Activated CD4-positive, alpha-beta T cell treated with anti-CD3 and anti-CD28 coated beads, Interleukin-2, Interleukin-4, amounts not matched to agents 100 ng/mL and 50 ng/mL, durations not matched to agents 16 hours and 8 hours (primary cell): ENCODE data around the gene MAPK1.
"Not testable (repeated sequence)": the region's sequence is repeated elsewhere in the genome, so short reads cannot be mapped to it uniquely, and the experiment has no call there.

Experiments
- DNase-seq: peaks from one replicate; pipeline ENCODE4 v3.0.0-alpha.2; 2020; ENCODE audit warnings: low spot score

The MAPK1 gene

GRCh38 chr22:21790849-21791610 is 76.4 kb downstream of the MAPK1 start:
- not testable (repeated sequence) for DNase-seq

- DNase-seq, result no peak
These were observed 77.1 kb downstream of the MAPK1 start for GRCh38 chr22:21790359-21790758.

- DNase-seq, result not testable (repeated sequence)
These were observed 79.9 kb downstream of the MAPK1 start for GRCh38 chr22:21787565-21787964.

GRCh38 chr22:21780259-21780658 is 87.2 kb downstream of the MAPK1 start:
- no peak for DNase-seq

- DNase-seq, result no peak
These were observed 88.0 kb downstream of the MAPK1 start for GRCh38 chr22:21779444-21779843.

- DNase-seq, result no peak
These were observed 88.6 kb downstream of the MAPK1 start for GRCh38 chr22:21778705-21779363.

GRCh38 chr22:21771631-21771976 is 95.8 kb downstream of the MAPK1 start:
- no peak for DNase-seq

- DNase-seq, result no peak
These were observed 99.0 kb downstream of the MAPK1 start for GRCh38 chr22:21768435-21768834.

- peak; percentile 95 for DNase-seq
These were observed 100.6 kb downstream of the MAPK1 start for GRCh38 chr22:21766691-21767462.

GRCh38 chr22:21765909-21766529 is 101.4 kb downstream of the MAPK1 start:
- DNase-seq, result no peak

- peak; percentile 55 for DNase-seq
These were observed 103.2 kb downstream of the MAPK1 start for GRCh38 chr22:21764038-21764804.

- DNase-seq, result peak; percentile 91
These were observed 104.5 kb downstream of the MAPK1 start for GRCh38 chr22:21762712-21763581.

GRCh38 chr22:21761994-21762680 is 105.3 kb downstream of the MAPK1 start:
- no peak for DNase-seq

GRCh38 chr22:21761086-21761485 is 106.4 kb downstream of the MAPK1 start:
- DNase-seq, result peak; percentile 77

GRCh38 chr22:21760640-21761039 is 106.8 kb downstream of the MAPK1 start:
- no peak for DNase-seq

- DNase-seq, result no peak
These were observed 107.6 kb downstream of the MAPK1 start for GRCh38 chr22:21759646-21760376.

GRCh38 chr22:21759093-21759492 is 108.4 kb downstream of the MAPK1 start:
- DNase-seq, result no peak

- DNase-seq, result no peak
These were observed 109.2 kb downstream of the MAPK1 start for GRCh38 chr22:21758091-21758864.

GRCh38 chr22:21755851-21756284 is 111.6 kb downstream of the MAPK1 start:
- no peak for DNase-seq
